Esophagus muscularis mucosa (tissue), 4 donors: Measurements from ENCODE around the gene SLC6A19.

Source experiments
- CTCF ChIP-seq, 3 experiments: fragments of 200-600 bp in 2 of 3; fragments of 450-650 bp in 1 of 3; sonication (generic) in 2 of 3; IDR thresholded peaks; one replicate each; pipeline ENCODE4 v1.5.1; 2017 to 2019; ENCODE audit warnings: antibody characterized with exemption in 3 of 3, mild to moderate bottlenecking in 2 of 3, moderate library complexity in 1 of 3
- EP300 ChIP-seq: sonication (generic); formaldehyde crosslinking; IDR thresholded peaks from one replicate; pipeline ENCODE4 v1.6.1; 2017; ENCODE audit warnings: antibody characterized with exemption
- POLR2A ChIP-seq: fragments of 450-650 bp; IDR thresholded peaks from one replicate; pipeline ENCODE4 v1.6.1; 2017; ENCODE audit warnings: antibody characterized with exemption, moderate library complexity, mild to moderate bottlenecking, low read depth
- POLR2AphosphoS5 ChIP-seq, 2 donors: sonication (generic); formaldehyde crosslinking; IDR thresholded peaks; one replicate each; pipeline ENCODE4 v1.6.1; 2017; ENCODE audit warnings: antibody characterized with exemption in 2 of 2

DNA sequence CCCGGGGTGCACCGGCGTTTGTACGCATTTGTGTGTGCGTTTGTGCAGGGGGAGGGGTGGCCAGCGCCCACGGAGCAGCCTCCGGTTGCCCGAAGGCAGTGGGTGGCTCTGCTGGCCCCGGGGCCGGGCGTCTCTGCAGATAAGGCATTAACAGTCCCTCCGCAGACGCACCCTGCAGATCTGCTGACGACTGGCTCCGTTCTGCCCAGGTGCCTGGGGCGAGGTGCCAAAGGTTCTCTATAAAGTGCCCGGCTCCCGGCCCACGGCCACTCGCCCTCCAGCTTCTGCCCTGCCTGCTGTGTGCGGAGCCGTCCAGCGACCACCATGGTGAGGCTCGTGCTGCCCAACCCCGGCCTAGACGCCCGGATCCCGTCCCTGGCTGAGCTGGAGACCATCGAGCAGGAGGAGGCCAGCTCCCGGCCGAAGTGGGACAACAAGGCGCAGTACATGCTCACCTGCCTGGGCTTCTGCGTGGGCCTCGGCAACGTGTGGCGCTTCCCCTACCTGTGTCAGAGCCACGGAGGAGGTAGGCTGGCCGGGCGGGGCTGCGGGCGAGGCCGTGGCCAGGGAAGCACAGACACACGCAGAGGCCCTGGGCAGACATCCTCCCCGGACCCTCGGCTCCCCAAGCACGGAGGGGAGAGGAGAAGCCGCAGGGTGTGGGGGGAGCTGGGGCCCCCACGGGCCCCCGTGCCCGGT lies at the start of gene SLC6A19:
- no peak for TF ChIP-seq CTCF (IDR thresholded peaks at IDR 0.05)
- no peak for TF ChIP-seq POLR2AphosphoS5 (IDR thresholded peaks at IDR 0.05)
- TF ChIP-seq POLR2A = no peak
- no peak for TF ChIP-seq EP300
